ENCODE results near the gene CDK17.
A peak's percentile ranks its signal among the peaks of the same experiment; 100 is the strongest.

CDK17 gene

GRCh38 chr12:96263449-96263902 is 136.8 kb downstream of the CDK17 start:
- no peak for DNase-seq (ENCODE audit: low read depth in 2 of 2)

DNA sequence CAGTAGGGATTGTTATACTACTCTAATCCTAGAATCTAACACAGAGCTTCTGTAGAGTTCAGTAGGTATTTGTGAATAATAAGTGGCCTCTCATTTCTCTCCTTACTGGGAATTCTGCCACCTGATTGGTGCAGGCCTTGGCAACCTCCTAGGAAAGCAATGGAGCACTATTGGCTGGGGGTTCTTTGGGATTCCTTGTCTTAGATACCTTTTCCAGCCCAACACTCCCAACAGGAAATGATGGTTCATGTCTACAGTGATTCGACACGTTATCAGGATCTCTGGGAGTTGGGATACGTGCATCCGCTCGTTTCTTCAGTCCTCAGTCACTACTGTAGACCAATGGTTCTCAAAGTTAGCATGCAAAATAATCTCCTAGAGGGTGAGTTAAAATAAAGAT is 138.7 kb downstream of the CDK17 start:
- no peak for DNase-seq (ENCODE audit: low read depth in 2 of 2)

GRCh38 chr12:96260644-96261043 is 139.6 kb downstream of the CDK17 start:
- no peak for DNase-seq (ENCODE audit: low read depth in 2 of 2)

DNA sequence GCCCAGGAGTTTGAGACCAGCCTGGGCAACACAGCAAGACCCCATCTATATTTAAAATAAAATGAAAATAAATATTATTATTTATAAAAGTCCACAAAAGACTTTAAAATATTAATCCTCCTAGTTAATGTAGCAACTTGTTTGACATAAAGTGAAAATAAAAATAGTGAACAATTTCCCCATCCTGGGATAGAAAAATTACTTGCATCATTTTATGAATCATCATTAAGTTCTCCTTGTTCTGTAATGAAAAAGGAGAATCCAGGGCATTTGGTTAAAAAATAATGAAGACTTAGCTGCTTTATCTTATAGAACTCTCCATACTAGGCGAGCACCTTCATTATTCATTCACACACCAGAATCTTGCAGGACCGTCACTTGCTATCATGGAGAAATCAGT is 140.0 kb downstream of the CDK17 start:
- no peak for DNase-seq (ENCODE audit: low read depth in 2 of 2)

DNA sequence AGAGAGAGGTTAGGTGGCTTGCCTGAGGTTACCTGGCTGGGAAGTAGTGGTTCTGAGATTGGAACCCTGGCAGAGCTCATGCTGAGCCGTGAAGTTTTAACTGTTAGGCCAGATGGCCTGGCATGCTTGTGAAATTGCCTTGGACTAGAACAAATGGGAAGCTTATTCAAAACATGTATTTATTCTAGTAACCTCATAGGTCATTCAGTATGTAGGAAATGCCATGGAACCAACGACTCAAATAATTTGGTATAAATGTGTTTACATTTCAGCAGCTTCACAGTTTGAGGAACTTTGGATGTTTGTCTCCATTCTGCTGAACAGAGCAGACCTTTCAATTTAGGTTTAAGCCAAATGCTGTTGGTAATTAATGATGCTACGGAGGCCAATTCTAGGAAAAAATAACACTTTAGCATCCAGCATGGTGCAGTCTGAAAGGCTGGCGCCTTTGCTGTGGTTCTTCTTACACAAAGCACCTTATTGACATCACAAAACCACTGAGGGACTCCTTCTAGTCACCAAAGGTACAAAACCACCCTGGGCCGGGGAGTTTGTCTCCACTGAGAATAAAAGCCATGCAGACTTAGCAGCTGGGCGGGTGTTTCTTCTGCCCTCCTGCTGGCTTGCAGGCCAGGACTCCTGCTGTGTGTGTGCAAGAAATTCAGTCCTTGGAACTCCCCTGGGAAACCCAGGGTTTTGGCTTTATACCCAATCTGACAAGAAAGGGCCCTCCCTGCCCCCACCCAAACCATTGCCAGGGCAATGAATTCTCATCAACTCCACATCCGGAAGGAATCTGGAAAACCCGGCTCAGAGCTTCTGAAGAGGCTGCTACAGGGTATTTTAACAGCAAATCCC is 141.9 kb downstream of the CDK17 start:
- DNase-seq (ENCODE audit: low read depth in 2 of 2), result no peak

DNA sequence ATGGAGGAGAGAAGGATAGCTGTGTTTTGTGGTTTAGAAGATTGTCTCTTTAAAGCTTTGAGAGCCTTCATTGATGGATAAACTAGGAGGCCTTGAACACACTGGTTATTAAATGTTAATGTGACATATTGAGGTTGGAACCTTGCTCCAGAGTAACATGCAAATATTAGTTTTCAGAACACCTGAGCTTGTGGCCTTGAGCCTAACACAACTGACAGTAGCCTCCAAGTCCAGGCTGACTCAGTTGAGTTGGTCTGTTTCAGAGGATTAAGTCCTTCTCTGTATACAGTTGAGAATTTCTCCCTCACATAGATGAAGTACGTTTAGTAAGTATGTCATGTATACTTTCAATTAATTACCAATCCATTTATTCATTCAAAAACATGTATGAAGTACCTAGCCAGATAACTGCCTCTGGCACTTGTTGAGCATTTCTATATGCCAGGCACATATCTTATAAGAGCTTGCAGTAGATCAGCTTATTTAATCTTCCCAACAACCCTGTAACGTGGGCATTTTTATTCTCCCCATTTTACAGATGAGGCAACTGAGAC is 142.6 kb downstream of the CDK17 start:
- DNase-seq (ENCODE audit: low read depth in 2 of 2), result no peak

DNA sequence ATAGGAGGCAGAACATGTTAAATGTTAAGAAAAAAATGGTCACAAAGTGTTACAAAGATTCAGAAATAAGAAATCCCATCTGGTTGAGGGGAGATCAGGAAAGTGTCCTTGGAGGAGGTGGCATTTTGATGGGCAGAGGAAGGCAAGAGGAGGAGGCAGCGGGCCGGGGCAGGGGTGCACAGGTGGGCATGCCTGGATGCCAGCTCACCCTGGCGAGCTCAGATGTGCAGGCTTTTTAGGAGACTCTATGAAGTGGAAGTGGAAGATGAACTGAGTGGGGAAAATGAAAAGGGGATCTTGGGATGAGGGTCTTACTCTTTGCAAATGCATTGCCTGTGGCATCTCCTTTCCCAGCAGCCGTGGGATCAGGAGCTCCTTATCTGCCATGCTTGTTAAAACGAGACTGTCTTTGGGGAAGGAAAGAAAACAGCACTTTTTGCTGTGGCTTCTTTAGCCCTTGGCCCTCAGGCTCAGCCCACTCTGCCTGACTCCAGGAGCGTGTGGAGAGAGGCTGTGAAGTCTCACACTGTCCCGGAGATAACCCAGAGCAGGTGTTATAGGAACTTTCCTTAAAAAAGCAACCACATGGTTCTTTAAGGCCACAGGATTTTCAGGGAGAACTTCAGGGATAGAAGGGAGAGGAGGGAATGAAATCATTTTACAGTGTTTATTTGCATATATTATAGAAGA is 143.4 kb downstream of the CDK17 start:
- no peak for DNase-seq (ENCODE audit: low read depth in 2 of 2)

DNA sequence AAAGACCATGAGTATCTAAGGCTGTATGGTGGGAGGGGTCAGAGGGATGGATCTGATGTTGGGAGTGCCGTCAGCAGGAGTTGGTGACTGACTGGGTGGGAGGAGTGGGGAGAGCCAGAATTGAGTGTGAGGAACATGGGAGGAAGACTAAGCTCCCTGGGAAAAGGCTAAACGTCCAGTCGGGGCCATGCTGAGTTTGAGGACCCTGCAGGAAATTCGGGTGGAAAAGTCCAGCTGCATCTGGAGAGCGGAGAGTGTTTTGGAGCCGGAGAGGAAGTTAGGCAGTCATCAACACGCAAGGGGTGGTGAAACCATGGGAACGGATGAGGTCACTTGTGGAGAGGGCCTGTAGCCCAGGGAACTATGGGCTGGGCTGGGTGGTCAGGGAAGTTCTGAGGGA is 145.2 kb downstream of the CDK17 start:
- DNase-seq (ENCODE audit: low read depth in 2 of 2), result no peak

- DNase-seq (ENCODE audit: low read depth in 2 of 2), result no peak
These were observed 150.0 kb downstream of the CDK17 start for GRCh38 chr12:96250119-96250685.

- no peak for DNase-seq (ENCODE audit: low read depth in 2 of 2)
These were observed 150.8 kb downstream of the CDK17 start for GRCh38 chr12:96249196-96250118.

DNA sequence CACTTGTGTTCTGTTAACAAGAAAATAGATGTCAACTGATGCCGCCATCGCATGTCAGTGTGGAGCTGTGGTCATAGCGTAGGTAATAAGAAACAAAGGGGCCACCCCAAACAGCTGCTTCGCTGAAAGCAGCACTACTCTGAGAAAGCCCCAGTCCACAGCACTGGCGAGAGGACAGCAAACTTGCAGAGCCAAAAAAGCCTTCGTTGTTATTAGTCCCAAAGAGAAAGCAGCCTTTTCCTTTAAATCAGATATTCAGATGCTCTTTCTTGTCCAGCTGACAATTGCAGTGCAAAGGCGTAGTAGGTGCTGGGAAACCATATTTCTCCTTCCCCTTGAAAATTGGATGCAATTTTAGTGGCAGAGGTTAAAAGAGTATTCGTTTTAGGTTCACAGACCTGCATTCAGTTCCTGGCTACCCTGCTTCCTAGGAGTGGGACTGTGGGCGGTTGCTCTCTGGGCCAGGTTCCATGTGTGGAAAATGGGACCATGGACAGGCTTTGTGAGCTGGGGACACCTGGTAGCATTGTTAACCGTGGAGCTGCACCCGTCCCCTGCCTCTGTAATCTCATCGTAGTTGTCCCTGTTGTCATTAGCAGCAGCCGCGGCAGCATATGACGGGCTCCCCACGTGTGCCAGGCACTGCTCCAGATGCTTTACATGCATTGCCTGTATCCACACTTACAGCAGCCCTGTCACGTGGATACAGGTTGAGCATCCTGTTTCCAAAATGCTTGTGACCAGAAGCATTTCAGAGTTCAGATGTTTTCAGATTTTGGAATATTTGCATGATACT is 151.9 kb downstream of the CDK17 start:
- no peak for DNase-seq (ENCODE audit: low read depth in 2 of 2)

DNA sequence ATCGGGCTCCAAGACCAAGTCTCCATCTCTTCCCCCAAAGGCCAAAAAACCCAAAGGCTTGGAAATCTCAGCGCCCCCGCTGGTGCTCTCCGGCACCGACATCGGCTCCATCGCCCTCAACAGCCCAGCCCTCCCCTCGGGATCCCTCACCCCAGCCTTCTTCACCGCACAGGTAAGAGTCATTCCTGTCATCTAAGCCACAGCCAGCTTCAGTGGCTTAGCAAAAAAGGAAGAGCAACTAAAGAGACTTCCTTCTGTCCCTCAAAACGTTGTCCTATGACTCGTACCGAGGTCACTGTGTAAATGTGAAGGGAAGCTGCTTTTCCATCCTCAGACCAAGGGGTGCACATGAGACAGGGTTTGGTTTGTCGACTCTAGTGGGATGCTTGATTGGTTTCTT is 152.7 kb downstream of the CDK17 start:
- DNase-seq (ENCODE audit: low read depth in 2 of 2), result no peak

GRCh38 chr12:96246926-96247505 is 153.2 kb downstream of the CDK17 start:
- no peak for DNase-seq (ENCODE audit: low read depth in 2 of 2)

DNA sequence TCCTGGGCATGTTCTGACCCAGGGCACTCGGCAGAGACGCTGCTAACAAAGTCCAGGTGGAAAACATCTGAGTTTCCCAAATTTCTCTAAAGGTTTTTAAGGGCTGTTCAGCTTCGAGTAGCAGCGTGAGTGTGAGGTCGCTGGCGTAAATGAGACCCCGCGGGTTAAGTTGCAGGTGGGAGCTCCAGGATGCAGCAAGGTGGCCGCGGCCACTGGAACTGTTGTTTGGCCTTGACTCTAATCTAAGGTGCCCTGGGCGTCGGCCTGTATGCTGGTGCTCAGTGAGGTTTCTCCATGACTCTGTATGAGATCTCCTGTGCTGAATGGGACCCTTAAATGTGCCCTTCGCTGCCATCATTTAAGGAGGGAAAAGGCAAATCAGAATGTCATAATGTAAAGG is 155.4 kb downstream of the CDK17 start:
- no peak for DNase-seq (ENCODE audit: low read depth in 2 of 2)

- no peak for DNase-seq (ENCODE audit: low read depth in 2 of 2)
These were observed 157.6 kb downstream of the CDK17 start for GRCh38 chr12:96242597-96242996.

- DNase-seq (ENCODE audit: low read depth in 2 of 2), result peak in 1 of 2 donors; percentile 37
These were observed 158.4 kb downstream of the CDK17 start for GRCh38 chr12:96241846-96242256.

GRCh38 chr12:96241431-96241830 is 158.8 kb downstream of the CDK17 start:
- DNase-seq (ENCODE audit: low read depth in 2 of 2), result no peak

DNA sequence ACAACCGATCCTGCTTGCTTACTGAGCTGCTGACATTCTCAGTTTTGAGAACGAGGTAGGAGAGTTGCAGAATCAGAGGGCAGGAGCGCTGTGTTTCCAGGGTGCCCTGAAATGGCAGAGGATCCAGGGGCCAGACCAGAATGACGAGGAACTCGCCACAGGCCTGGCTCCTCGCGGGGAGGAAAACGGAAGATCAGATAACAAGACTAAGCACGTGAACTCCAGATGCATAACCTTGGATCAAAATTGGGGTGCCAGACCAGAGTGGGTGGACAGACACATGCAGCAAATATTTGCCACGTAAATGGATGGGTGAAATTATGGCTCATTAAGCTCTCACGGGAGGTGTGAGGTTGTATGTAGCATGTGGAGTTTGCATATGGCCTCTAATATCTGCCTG is 159.6 kb downstream of the CDK17 start:
- no peak for DNase-seq (ENCODE audit: low read depth in 2 of 2)

DNA sequence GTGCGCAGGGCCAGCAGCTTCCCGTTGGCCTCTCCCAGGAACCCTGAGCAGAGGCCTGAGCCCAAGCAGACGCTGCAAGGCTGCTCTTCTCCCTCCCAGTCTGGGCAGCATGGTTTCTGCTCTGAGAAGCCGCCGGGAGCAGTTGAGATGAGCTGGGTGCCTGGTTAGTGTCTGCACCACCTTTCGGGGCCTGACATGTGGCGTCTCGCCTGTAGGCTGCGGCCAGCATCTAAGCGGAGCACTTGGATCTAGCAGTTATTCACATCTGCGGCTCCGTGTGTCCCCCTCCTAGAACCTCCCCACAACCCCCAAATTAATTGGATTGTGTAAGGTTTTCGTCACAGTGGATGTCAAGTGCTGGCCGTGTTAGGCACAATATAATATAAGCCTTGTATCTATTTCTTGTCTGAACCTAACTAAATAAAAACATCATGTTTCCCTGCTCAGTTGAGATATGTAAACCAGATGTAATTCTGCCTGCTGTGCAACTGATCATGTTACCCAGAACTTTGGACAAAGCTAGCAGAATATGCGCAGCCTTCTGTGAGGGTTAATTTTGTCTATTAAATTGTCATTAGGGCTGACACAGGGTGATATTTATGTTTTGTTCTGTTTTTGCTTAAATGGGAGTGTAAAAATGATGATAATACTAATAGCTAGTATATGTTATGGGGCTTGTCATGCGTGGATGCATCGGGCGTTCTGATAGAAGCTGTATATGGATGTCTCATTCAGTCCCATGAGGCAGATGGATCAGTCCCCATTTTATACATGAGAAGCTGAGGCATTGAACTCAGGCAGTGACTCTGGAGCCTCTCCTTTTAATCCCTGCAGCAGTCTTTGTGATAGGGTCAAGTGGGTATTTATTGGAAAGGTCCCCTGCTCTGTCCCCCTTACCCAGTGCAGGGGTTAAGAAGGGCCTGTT is 160.3 kb downstream of the CDK17 start:
- no peak for DNase-seq (ENCODE audit: low read depth in 2 of 2)
